ENCODE data around the gene SSBP4.

DNA sequence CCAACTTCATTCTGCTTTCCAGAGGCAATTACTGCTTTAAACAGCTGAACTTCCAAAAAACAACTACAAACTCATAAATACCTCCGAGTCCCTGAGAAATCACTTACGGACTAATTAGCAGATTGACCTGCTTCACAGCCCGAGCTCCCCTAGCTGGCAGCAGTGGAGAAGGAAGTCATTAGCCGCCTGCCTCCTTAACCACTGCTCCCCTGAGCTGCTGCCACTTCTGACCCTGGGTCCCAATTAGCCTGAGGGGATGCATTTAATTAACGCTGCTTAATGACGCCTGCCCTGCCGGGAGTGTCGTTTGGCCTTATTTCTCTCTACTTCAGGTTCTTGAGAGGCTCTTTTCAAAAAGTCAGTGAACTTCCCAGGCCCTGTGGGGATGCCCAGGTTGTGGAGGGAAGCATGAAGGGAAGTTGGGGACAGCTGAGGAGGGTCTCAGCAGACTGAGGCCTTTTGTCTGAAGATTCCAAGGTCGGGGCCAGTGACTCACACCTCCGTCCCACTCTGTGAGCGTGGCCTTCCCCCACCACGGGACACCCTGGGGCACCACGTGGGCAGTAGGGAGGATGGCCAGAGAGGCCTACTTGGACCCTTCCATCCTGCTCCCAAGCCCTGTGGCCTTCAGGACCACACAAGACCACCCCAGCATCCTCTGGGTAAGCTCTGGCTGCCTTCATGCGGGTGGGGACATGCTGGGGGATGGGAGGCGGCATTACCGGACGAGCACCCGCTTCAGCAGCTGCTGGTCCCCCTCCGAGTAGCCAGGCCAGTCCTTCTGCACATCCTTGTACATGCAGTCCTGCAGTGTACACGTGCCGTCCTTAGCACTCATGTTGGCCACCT lies 38.5 kb downstream of the SSBP4 start:
- TF ChIP-seq CTCF (IDR thresholded peaks at IDR 0.05; ENCODE audit: insufficient read depth, low read depth, low read length) (no peak), EZH2 (IDR thresholded peaks at IDR 0.05; ENCODE audit: insufficient read depth, low read length) (no peak)

Data from astrocyte (in vitro differentiated cells and primary cell).